Hepatocyte (in vitro differentiated cells): ENCODE data around the gene GLB1L2. TPM values are rescaled to one million over a fixed set of nuclear protein-coding genes. Genes with fewer than 3 reads are reported as not detected.

Source experiments
- DNase-seq: peaks from one replicate; pipeline ENCODE4 v3.0.0-alpha.2; 2016; ENCODE audit warnings: low spot score
- H2AFZ ChIP-seq: fragments of 200-600 bp; sonication (generic); 2 replicates; pipeline ENCODE4 v1.6.0; 2016; ENCODE audit warnings: antibody characterized with exemption, mild to moderate bottlenecking
- H3K27ac ChIP-seq: fragments of 200-600 bp; sonication (generic); 2 replicates; pipeline ENCODE4 v1.5.1; 2016; ENCODE audit warnings: mild to moderate bottlenecking
- H3K27me3 ChIP-seq: fragments of 200-600 bp; sonication (generic); 2 replicates; pipeline ENCODE4 v1.6.1; 2016
- H3K36me3 ChIP-seq: fragments of 200-600 bp; sonication (generic); replicated peaks from 2 replicates; pipeline ENCODE4 v1.5.1; 2016; ENCODE audit warnings: low read depth; ENCODE audit not compliant: insufficient read depth
- H3K4me1 ChIP-seq: fragments of 200-600 bp; sonication (generic); 2 replicates; pipeline ENCODE4 v1.5.1; 2016; ENCODE audit warnings: mild to moderate bottlenecking, moderate library complexity; ENCODE audit not compliant: insufficient read depth
- H3K4me2 ChIP-seq: fragments of 200-600 bp; sonication (generic); 2 replicates; pipeline ENCODE4 v1.6.0; 2016
- H3K4me3 ChIP-seq: fragments of 200-600 bp; sonication (generic); 2 replicates; pipeline ENCODE4 v1.5.1; 2016; ENCODE audit warnings: mild to moderate bottlenecking
- H3K79me2 ChIP-seq: fragments of 200-600 bp; sonication (generic); 2 replicates; pipeline ENCODE4 v1.6.0; 2017; ENCODE audit warnings: mild to moderate bottlenecking
- H3K9me2 ChIP-seq: fragments of 200-600 bp; sonication (generic); replicated peaks from 2 replicates; pipeline ENCODE4 v1.6.0; 2017; ENCODE audit warnings: mild to moderate bottlenecking; ENCODE audit not compliant: insufficient read depth
- H3K9me3 ChIP-seq: fragments of 200-600 bp; sonication (generic); 2 replicates; pipeline ENCODE4 v1.5.1; 2016; ENCODE audit warnings: low read depth, mild to moderate bottlenecking
- H4K20me1 ChIP-seq: fragments of 200-600 bp; sonication (generic); 2 replicates; pipeline ENCODE4 v1.6.0; 2016; ENCODE audit warnings: mild to moderate bottlenecking; ENCODE audit not compliant: insufficient read depth, poor library complexity, severe bottlenecking
- EZH2 ChIP-seq: fragments of 200-600 bp; sonication (generic); IDR thresholded peaks from 2 replicates; pipeline ENCODE4 v1.6.1; 2016; ENCODE audit warnings: antibody characterized with exemption, mild to moderate bottlenecking, borderline replicate concordance
- EZH2phosphoT487 ChIP-seq: fragments of 200-600 bp; sonication (generic); IDR thresholded peaks from one replicate; pipeline ENCODE4 v1.6.1; 2018; ENCODE audit warnings: antibody characterized with exemption, mild to moderate bottlenecking, low read depth, moderate library complexity; ENCODE audit not compliant: unreplicated experiment, severe bottlenecking
- WGBS: methylation state at CpG from one replicate; pipeline ENCODE4 v1.1.6; 2016; ENCODE audit warnings: low lambda C conversion rate; ENCODE audit errors: missing lambda C conversion rate; 5-methylcytosine and 5-hydroxymethylcytosine counted together
- polyA plus RNA-seq: library from polyadenylated mRNA; unstranded; fragments of >200 nt; fragmentation: Nextera tagmentation; extraction: Ambion mirVana; gene quantifications from 2 replicates; pipeline ENCODE4 v1.2.1, GENCODE V29; 2016
- total RNA-seq: library from RNA; depleted of rRNA; stranded (reverse); fragments of >200 nt; gene quantifications from 2 replicates; pipeline ENCODE4 v1.2.3, GENCODE V29; 2014
- TF ChIP-seq, protein P1 (sequence below): fragments of 200-600 bp; sonication (generic); IDR thresholded peaks from 2 replicates; pipeline ENCODE4 v1.5.1; 2016; ENCODE audit warnings: antibody characterized with exemption, mild to moderate bottlenecking; ENCODE audit not compliant: poor library complexity

GLB1L2 gene
- total and polyA plus RNA-seq, 2 experiments from 2014 or later, result 3.3 to 3.7 TPM

DNA sequence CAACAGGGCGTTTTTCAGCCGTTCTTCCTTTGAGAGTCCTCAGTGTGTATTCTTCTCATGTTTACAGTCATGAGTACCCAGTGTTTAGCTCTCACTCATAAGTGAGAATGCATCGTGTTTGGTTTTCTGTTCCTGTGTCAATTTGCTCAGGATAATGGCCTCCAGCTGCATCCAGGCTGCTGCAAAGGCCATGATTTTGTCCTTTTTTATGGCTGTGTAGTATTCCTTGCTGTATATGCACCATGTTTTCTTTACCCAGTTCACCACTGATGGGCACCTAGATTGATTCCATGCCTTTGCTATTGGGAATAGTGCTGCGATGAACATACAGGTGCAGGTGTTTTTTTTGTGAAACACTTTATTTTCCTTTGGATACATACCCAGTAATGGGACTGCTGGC, 56.8 kb downstream of the GLB1L2 start:
- no peaks in the 10 kb centered on the region for H3K9me3 ChIP-seq
- no peaks in the 10 kb centered on the region for H3K9me2 ChIP-seq
- no peak for TF ChIP-seq EZH2
- TF ChIP-seq, protein P1, sequence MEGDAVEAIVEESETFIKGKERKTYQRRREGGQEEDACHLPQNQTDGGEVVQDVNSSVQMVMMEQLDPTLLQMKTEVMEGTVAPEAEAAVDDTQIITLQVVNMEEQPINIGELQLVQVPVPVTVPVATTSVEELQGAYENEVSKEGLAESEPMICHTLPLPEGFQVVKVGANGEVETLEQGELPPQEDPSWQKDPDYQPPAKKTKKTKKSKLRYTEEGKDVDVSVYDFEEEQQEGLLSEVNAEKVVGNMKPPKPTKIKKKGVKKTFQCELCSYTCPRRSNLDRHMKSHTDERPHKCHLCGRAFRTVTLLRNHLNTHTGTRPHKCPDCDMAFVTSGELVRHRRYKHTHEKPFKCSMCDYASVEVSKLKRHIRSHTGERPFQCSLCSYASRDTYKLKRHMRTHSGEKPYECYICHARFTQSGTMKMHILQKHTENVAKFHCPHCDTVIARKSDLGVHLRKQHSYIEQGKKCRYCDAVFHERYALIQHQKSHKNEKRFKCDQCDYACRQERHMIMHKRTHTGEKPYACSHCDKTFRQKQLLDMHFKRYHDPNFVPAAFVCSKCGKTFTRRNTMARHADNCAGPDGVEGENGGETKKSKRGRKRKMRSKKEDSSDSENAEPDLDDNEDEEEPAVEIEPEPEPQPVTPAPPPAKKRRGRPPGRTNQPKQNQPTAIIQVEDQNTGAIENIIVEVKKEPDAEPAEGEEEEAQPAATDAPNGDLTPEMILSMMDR, result no peak
- no peak for TF ChIP-seq EZH2phosphoT487
- H2AFZ ChIP-seq, result no peak overlapping the region
- 84% methylated on average over 4 of the region's 4 CpGs for WGBS
- H3K27me3 ChIP-seq, result no peaks in the 10 kb centered on the region
- no peak for DNase-seq
- no peaks in the 10 kb centered on the region for H3K79me2 ChIP-seq
- H3K4me3 ChIP-seq, result no peak overlapping the region
- H3K27ac ChIP-seq, result no peak overlapping the region
- no peaks in the 10 kb centered on the region for H3K4me1 ChIP-seq
- H4K20me1 ChIP-seq, result no peaks in the 10 kb centered on the region
- no peaks in the 10 kb centered on the region for H3K36me3 ChIP-seq
- no peak overlapping the region for H3K4me2 ChIP-seq

GRCh38 chr11:134389464-134390180, 57.8 kb downstream of the GLB1L2 start:
- TF ChIP-seq EZH2, result no peak
- TF ChIP-seq EZH2phosphoT487, result no peak
- TF ChIP-seq, protein P1, result no peak
- 93% methylated on average over 25 of the region's 25 CpGs for WGBS
- Histone ChIP-seq H3K9me2 (no peaks in the 10 kb centered on the region), H3K79me2 (no peaks in the 10 kb centered on the region), H4K20me1 (no peaks in the 10 kb centered on the region), H3K36me3 (no peaks in the 10 kb centered on the region), H3K4me1 (no peaks in the 10 kb centered on the region), H3K4me3 (no peak overlapping the region), H3K27ac (no peak overlapping the region), H3K27me3 (no peaks in the 10 kb centered on the region), H3K9me3 (no peaks in the 10 kb centered on the region), H3K4me2 (no peak overlapping the region), H2AFZ (no peak overlapping the region)
- DNase-seq, result no peak

GRCh38 chr11:134390706-134391569, 59.1 kb downstream of the GLB1L2 start:
- H3K9me3 ChIP-seq, result no peaks in the 10 kb centered on the region
- TF ChIP-seq EZH2 (no peak), EZH2phosphoT487 (no peak)
- TF ChIP-seq, protein P1, result no peak
- no peaks in the 10 kb centered on the region for H3K79me2 ChIP-seq
- no peaks in the 10 kb centered on the region for H3K9me2 ChIP-seq
- H3K36me3 ChIP-seq, result no peaks in the 10 kb centered on the region
- no peaks in the 10 kb centered on the region for H3K4me1 ChIP-seq
- 83% methylated on average over 15 of the region's 15 CpGs for WGBS
- DNase-seq, result no peak
- H3K27ac ChIP-seq, result no peak overlapping the region
- no peak overlapping the region for H3K4me2 ChIP-seq
- no peak overlapping the region for H3K4me3 ChIP-seq
- no peaks in the 10 kb centered on the region for H3K27me3 ChIP-seq
- no peaks in the 10 kb centered on the region for H4K20me1 ChIP-seq
- no peak overlapping the region for H2AFZ ChIP-seq
